MCF 10A (cell line): ENCODE results near the gene PBRM1. TPM values are rescaled to one million over a fixed set of nuclear protein-coding genes. Genes with fewer than 3 reads are reported as not detected.
A peak's percentile ranks its signal among the peaks of the same experiment; 100 is the strongest.

Experiments
- BruUV-seq: library from RNA; stranded (reverse); fragments of 400-500 nt; replicated peaks from 2 replicates; lab custom pipeline; 2021; lab: Mats Ljungman, UMichigan
- CTCF ChIA-PET: fragments of 300-600 bp; sonication (Branson Sonifier 250); formaldehyde crosslinking; extraction: SDS; loops from one replicate; lab custom pipeline; 2021; ENCODE audit warnings: antibody characterized with exemption, inconsistent platforms; lab: Yijun Ruan, JAX
- POLR2A ChIA-PET: fragments of 300-600, 350-650 bp; sonication (Branson Sonifier 250); formaldehyde crosslinking; extraction: SDS; loops from one replicate; lab custom pipeline; 2020; ENCODE audit warnings: antibody characterized with exemption, inconsistent platforms; lab: Yijun Ruan, JAX
- DNase-seq: peaks from one replicate; pipeline ENCODE4 v3.0.0-alpha.2; 2018; ENCODE audit not compliant: unreplicated experiment
- H3K27ac Mint-ChIP-seq: one replicate; pipeline ENCODE4 v1.8.0; 2022; ENCODE audit warnings: mild to moderate bottlenecking, low read depth, mixed read lengths; ENCODE audit not compliant: unreplicated experiment
- H3K27me3 Mint-ChIP-seq: one replicate; pipeline ENCODE4 v1.8.0; 2022; ENCODE audit warnings: mixed read lengths; ENCODE audit not compliant: insufficient read depth, unreplicated experiment
- H3K36me3 Mint-ChIP-seq: one replicate; pipeline ENCODE4 v1.8.0; 2022; ENCODE audit warnings: mild to moderate bottlenecking, moderate library complexity, mixed read lengths; ENCODE audit not compliant: insufficient read depth, unreplicated experiment
- H3K4me1 Mint-ChIP-seq: one replicate; pipeline ENCODE4 v1.8.0; 2022; ENCODE audit warnings: mixed read lengths; ENCODE audit not compliant: insufficient read depth, unreplicated experiment
- H3K4me3 Mint-ChIP-seq: one replicate; pipeline ENCODE4 v1.8.0; 2022; ENCODE audit warnings: mild to moderate bottlenecking, moderate library complexity, mixed read lengths; ENCODE audit not compliant: unreplicated experiment
- H3K9me3 Mint-ChIP-seq: one replicate; pipeline ENCODE4 v1.8.0; 2022; ENCODE audit warnings: mixed read lengths; ENCODE audit not compliant: unreplicated experiment
- CTCF ChIP-seq: fragments of 200-600 bp; IDR thresholded peaks from one replicate; pipeline ENCODE4 v1.8.0; 2022; ENCODE audit warnings: antibody characterized with exemption, mild to moderate bottlenecking; ENCODE audit not compliant: unreplicated experiment
- intact Hi-C: fragments of 100-400 bp; cut with micrococcal nuclease; formaldehyde crosslinking; loops from 2 replicates; pipeline ENCODE4 v1.14.1; 2022
- total RNA-seq: library from RNA; stranded (reverse); gene quantifications from 2 replicates; pipeline ENCODE4 v1.2.3, GENCODE V29; 2022

The PBRM1 gene
- total RNA-seq, 1 experiment from 2014 or later, result 56.9 TPM

GRCh38 chr3:52502001-52502400 lies 183.7 kb downstream of the PBRM1 start:
- CTCF ChIA-PET, result interaction anchor here (0.9 kb wide), 1 partner anchor 54 kb away, joined by 4 read pairs; no protein-coding TSS in a partner anchor
- DNase-seq, result no peak
- H3K36me3 Mint-ChIP-seq, result no peaks in the 10 kb centered on the region
- no peak overlapping the region for H3K27ac Mint-ChIP-seq
- POLR2A ChIA-PET, result no interaction called here
- H3K27me3 Mint-ChIP-seq, result no peaks in the 10 kb centered on the region
- TF ChIP-seq CTCF, result no peak
- no TSS peak for BruUV-seq
- intact Hi-C loops, result no loop called here
- H3K9me3 Mint-ChIP-seq, result no peaks in the 10 kb centered on the region
- H3K4me1 Mint-ChIP-seq, result peaks cover under 1% of the 10 kb centered on the region
- H3K4me3 Mint-ChIP-seq, result no peak overlapping the region

GRCh38 chr3:52501046-52501445 lies 184.7 kb downstream of the PBRM1 start:
- BruUV-seq, result no TSS peak
- H3K4me1 Mint-ChIP-seq, result no peaks in the 10 kb centered on the region
- POLR2A ChIA-PET, result no interaction called here
- no peak overlapping the region for H3K4me3 Mint-ChIP-seq
- H3K27me3 Mint-ChIP-seq, result no peaks in the 10 kb centered on the region
- CTCF ChIA-PET, result no interaction called here
- H3K27ac Mint-ChIP-seq, result no peak overlapping the region
- H3K36me3 Mint-ChIP-seq, result no peaks in the 10 kb centered on the region
- DNase-seq, result no peak
- H3K9me3 Mint-ChIP-seq, result no peaks in the 10 kb centered on the region
- no peak for TF ChIP-seq CTCF
- intact Hi-C loops, result no loop called here

- no peaks in the 10 kb centered on the region for H3K4me1 Mint-ChIP-seq
- no peaks in the 10 kb centered on the region for H3K27me3 Mint-ChIP-seq
- ChIA-PET POLR2A (interaction anchor here (0.7 to 1.2 kb wide), 2 partner anchors 43 to 170 kb away, joined by 3 read pairs; no protein-coding TSS in a partner anchor), CTCF (interaction anchor here (0.6 to 1.0 kb wide), 2 partner anchors 65 to 70 kb away, joined by 3 to 4 read pairs; no protein-coding TSS in a partner anchor)
- TF ChIP-seq CTCF, result no peak
- no peaks in the 10 kb centered on the region for H3K36me3 Mint-ChIP-seq
- no TSS peak for BruUV-seq
- no peak overlapping the region for H3K4me3 Mint-ChIP-seq
- no peak for DNase-seq
- no peaks in the 10 kb centered on the region for H3K9me3 Mint-ChIP-seq
- H3K27ac Mint-ChIP-seq, result no peak overlapping the region
- intact Hi-C loops, result no loop called here
Observed at GRCh38 chr3:52498137-52499054, 187.3 kb downstream of the PBRM1 start.

GRCh38 chr3:52495777-52496602 lies 189.7 kb downstream of the PBRM1 start:
- POLR2A ChIA-PET, result no interaction called here
- peak; percentile 53 for DNase-seq

More at GRCh38 chr3:52495777-52496602, 189.7 kb downstream of the PBRM1 start:
- no TSS peak for BruUV-seq
- CTCF ChIA-PET, result interaction anchor here (0.6 kb wide), 1 partner anchor 230 kb away, joined by 3 read pairs; no protein-coding TSS in a partner anchor
- H3K9me3 Mint-ChIP-seq, result no peaks in the 10 kb centered on the region
- intact Hi-C loops, result no loop called here
- no peaks in the 10 kb centered on the region for H3K4me1 Mint-ChIP-seq
- peaks cover 15% of the 10 kb centered on the region for H3K36me3 Mint-ChIP-seq
- H3K27ac Mint-ChIP-seq, result no peak overlapping the region
- no peaks in the 10 kb centered on the region for H3K27me3 Mint-ChIP-seq
- no peak for TF ChIP-seq CTCF
- H3K4me3 Mint-ChIP-seq, result no peak overlapping the region
